Trophoblast cell (in vitro differentiated cells and primary cell): ENCODE measurements around the gene UCP1.

Source experiments
- DNase-seq, 2 donors: peaks; one replicate each; pipeline ENCODE4 v3.0.0-alpha.2; 2016
- H2AFZ ChIP-seq: 2 replicates; pipeline ENCODE4 v1.6.1; 2013; ENCODE audit warnings: low read length, moderate library complexity, mild to moderate bottlenecking; ENCODE audit not compliant: insufficient read depth, poor library complexity
- H2AK5ac ChIP-seq: 2 replicates; pipeline ENCODE4 v1.6.1; 2013; ENCODE audit warnings: mild to moderate bottlenecking, low read length
- H2BK120ac ChIP-seq: 2 replicates; pipeline ENCODE4 v1.6.1; 2013; ENCODE audit warnings: low read length, mild to moderate bottlenecking, moderate library complexity; ENCODE audit not compliant: insufficient read depth, poor library complexity
- H2BK12ac ChIP-seq: 2 replicates; pipeline ENCODE4 v1.6.1; 2013; ENCODE audit warnings: mild to moderate bottlenecking, low read length, moderate library complexity
- H2BK5ac ChIP-seq: 2 replicates; pipeline ENCODE4 v1.6.1; 2013; ENCODE audit warnings: low read length, low read depth, moderate library complexity, mild to moderate bottlenecking; ENCODE audit not compliant: poor library complexity
- H3K14ac ChIP-seq: 2 replicates; pipeline ENCODE4 v1.6.1; 2013; ENCODE audit warnings: mild to moderate bottlenecking, low read length
- H3K18ac ChIP-seq: 2 replicates; pipeline ENCODE4 v1.6.1; 2013; ENCODE audit warnings: mild to moderate bottlenecking, low read length
- H3K23ac ChIP-seq: 2 replicates; pipeline ENCODE4 v1.6.1; 2013; ENCODE audit warnings: low read length
- H3K27ac ChIP-seq: 2 replicates; pipeline ENCODE4 v1.5.1; 2013; ENCODE audit warnings: low read depth, mild to moderate bottlenecking, inconsistent platforms, low read length, moderate library complexity
- H3K27me3 ChIP-seq: 2 replicates; pipeline ENCODE4 v1.6.1; 2013; ENCODE audit warnings: inconsistent platforms, mild to moderate bottlenecking, low read length, moderate library complexity; ENCODE audit not compliant: insufficient read depth
- H3K36me3 ChIP-seq, 2 experiments: 1 replicate in 1 of 2; 2 replicates in 1 of 2; pipeline ENCODE4 v1.6.1; 2013; ENCODE audit warnings: low read length in 2 of 2, mild to moderate bottlenecking in 2 of 2, moderate library complexity in 1 of 2; ENCODE audit not compliant: insufficient read depth in 2 of 2, control insufficient read depth in 1 of 2
- H3K4ac ChIP-seq: 2 replicates; pipeline ENCODE4 v1.6.1; 2013; ENCODE audit warnings: low read depth, mild to moderate bottlenecking, low read length, moderate library complexity
- H3K4me1 ChIP-seq, 2 experiments: 1 replicate in 1 of 2; 2 replicates in 1 of 2; pipeline ENCODE4 v1.6.1; 2013; ENCODE audit warnings: low read length in 2 of 2, mild to moderate bottlenecking in 2 of 2, moderate library complexity in 1 of 2; ENCODE audit not compliant: insufficient read depth in 2 of 2, control insufficient read depth in 1 of 2
- H3K4me2 ChIP-seq: 2 replicates; pipeline ENCODE4 v1.6.1; 2013; ENCODE audit warnings: inconsistent platforms, mild to moderate bottlenecking, low read length, moderate library complexity
- H3K4me3 ChIP-seq: 2 replicates; pipeline ENCODE4 v1.5.1; 2013; ENCODE audit warnings: mild to moderate bottlenecking, low read depth, low read length, inconsistent platforms
- H3K79me1 ChIP-seq: one replicate; pipeline ENCODE4 v1.6.1; 2013; ENCODE audit warnings: low read length
- H3K79me2 ChIP-seq: 2 replicates; pipeline ENCODE4 v1.6.1; 2013; ENCODE audit warnings: low read length, mild to moderate bottlenecking; ENCODE audit not compliant: control insufficient read depth, insufficient read depth, poor library complexity
- H3K9ac ChIP-seq: 2 replicates; pipeline ENCODE4 v1.6.1; 2013; ENCODE audit warnings: mild to moderate bottlenecking, low read length
- H3K9me3 ChIP-seq: 2 replicates; pipeline ENCODE4 v1.6.1; 2013; ENCODE audit warnings: low read depth, mild to moderate bottlenecking, control low read depth, inconsistent platforms, low read length; ENCODE audit not compliant: insufficient read depth
- H4K12ac ChIP-seq: 2 replicates; pipeline ENCODE4 v1.6.1; 2013; ENCODE audit warnings: low read depth, mild to moderate bottlenecking, low read length, moderate library complexity
- H4K8ac ChIP-seq: 2 replicates; pipeline ENCODE4 v1.6.1; 2013; ENCODE audit warnings: low read depth, mild to moderate bottlenecking, low read length, moderate library complexity
- H4K91ac ChIP-seq: one replicate; pipeline ENCODE4 v1.6.1; 2013; ENCODE audit warnings: low read depth, mild to moderate bottlenecking, low read length, moderate library complexity
- WGBS: extraction: QIAGEN DNeasy Blood & Tissue Kit; methylation state at CpG from one replicate; pipeline ENCODE4 v1.1.7; 2013; ENCODE audit warnings: missing lambda C conversion rate; ENCODE audit not compliant: insufficient read length, insufficient coverage; ENCODE audit errors: extremely low coverage; 5-methylcytosine and 5-hydroxymethylcytosine counted together

Gene UCP1

DNA sequence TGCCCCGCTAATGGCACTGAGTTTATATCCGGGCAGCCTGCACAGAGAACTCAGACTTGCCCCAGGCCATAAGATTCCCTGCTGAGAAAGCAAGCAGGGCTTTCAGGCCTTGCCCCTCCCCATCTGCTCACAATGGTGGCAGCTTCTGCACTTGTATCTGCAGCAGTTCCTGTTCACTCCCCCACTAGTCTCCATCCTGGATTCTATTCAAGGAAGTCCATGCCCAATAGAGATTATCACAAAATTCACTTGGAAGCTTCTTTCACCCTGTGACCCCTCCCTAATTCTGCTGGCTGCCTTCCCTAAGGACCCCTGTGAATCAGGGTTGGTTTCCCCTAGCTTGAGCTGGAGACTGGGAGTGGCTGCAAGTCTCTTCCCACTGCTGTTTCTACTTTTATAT, 34.5 kb upstream of the UCP1 start:
- Histone ChIP-seq H3K79me1 (no peaks in the 10 kb centered on the region), H3K9me3 (no peaks in the 10 kb centered on the region), H2AK5ac (no peak overlapping the region), H2BK5ac (no peak overlapping the region), H2BK120ac (no peak overlapping the region), H3K4me3 (no peak overlapping the region), H3K9ac (no peak overlapping the region), H3K27me3 (no peaks in the 10 kb centered on the region), H3K4me1 (peaks cover 4 to 8% of the 10 kb centered on the region in 2 experiments), H4K91ac (no peak overlapping the region), H3K23ac (no peak overlapping the region), H4K8ac (no peak overlapping the region), H2AFZ (no peak overlapping the region), H4K12ac (no peak overlapping the region), H3K4ac (no peak overlapping the region), H3K79me2 (no peaks in the 10 kb centered on the region), H2BK12ac (no peak overlapping the region), H3K36me3 (no peaks in the 10 kb centered on the region), H3K27ac (no peak overlapping the region), H3K4me2 (no peak overlapping the region), H3K14ac (no peak overlapping the region), H3K18ac (no peak overlapping the region)
- no peak for DNase-seq
- no CpG with 5 or more reads among the region's 2 CpGs for WGBS

GRCh38 chr4:140602714-140603113, 34.0 kb upstream of the UCP1 start:
- Histone ChIP-seq H2BK120ac (no peak overlapping the region), H2AK5ac (no peak overlapping the region), H3K27ac (no peak overlapping the region), H2AFZ (no peak overlapping the region), H2BK5ac (no peak overlapping the region), H3K27me3 (no peaks in the 10 kb centered on the region), H3K4me1 (peaks cover 4 to 8% of the 10 kb centered on the region in 2 experiments), H4K12ac (no peak overlapping the region), H3K18ac (no peak overlapping the region), H3K79me2 (no peaks in the 10 kb centered on the region), H3K4ac (no peak overlapping the region), H4K91ac (no peak overlapping the region), H3K9me3 (no peaks in the 10 kb centered on the region), H3K36me3 (no peaks in the 10 kb centered on the region), H3K9ac (no peak overlapping the region), H3K14ac (no peak overlapping the region), H3K23ac (no peak overlapping the region), H4K8ac (no peak overlapping the region), H3K79me1 (no peaks in the 10 kb centered on the region), H3K4me3 (no peak overlapping the region), H2BK12ac (no peak overlapping the region), H3K4me2 (no peak overlapping the region)
- no CpG with 5 or more reads among the region's 2 CpGs for WGBS
- DNase-seq: no peak

GRCh38 chr4:140600408-140600807, 31.6 kb upstream of the UCP1 start:
- Histone ChIP-seq H2BK5ac (no peak overlapping the region), H4K8ac (no peak overlapping the region), H3K9me3 (no peaks in the 10 kb centered on the region), H3K18ac (peak overlapping the region; percentile 25), H4K12ac (no peak overlapping the region), H3K4me2 (no peak overlapping the region), H4K91ac (no peak overlapping the region), H3K79me2 (no peaks in the 10 kb centered on the region), H3K14ac (no peak overlapping the region), H3K4me1 (peaks cover 4 to 6% of the 10 kb centered on the region in 2 experiments), H3K9ac (no peak overlapping the region), H3K4ac (no peak overlapping the region), H3K4me3 (no peak overlapping the region), H3K79me1 (no peaks in the 10 kb centered on the region), H3K27me3 (no peaks in the 10 kb centered on the region), H3K23ac (no peak overlapping the region), H2BK12ac (peak overlapping the region; percentile 77), H3K36me3 (no peaks in the 10 kb centered on the region), H2AK5ac (no peak overlapping the region), H2BK120ac (no peak overlapping the region), H2AFZ (no peak overlapping the region), H3K27ac (no peak overlapping the region)
- WGBS: no CpG with 5 or more reads among the region's 8 CpGs
- no peak for DNase-seq

DNA sequence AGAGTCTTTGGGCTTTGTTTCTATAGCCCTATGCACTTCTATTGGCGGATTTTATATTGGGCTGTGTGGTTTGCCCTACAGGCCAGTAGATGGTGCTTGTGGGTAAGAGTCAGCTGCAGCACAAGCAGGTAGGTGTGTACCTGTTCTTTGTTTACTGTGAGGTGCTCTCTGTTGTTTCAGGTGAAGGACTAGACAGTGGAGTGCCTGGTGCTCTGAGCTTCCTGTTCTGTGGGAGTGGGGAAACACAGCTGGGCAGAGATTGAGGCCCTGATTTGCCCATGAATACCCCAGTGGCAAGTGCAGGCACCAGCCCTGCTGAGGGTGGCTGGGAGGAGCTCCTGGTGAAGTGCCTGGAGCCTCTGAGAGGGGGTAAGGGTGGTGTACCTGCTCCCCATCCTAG, 26.3 kb upstream of the UCP1 start:
- Histone ChIP-seq H3K4ac (no peak overlapping the region), H4K8ac (peak overlapping the region; percentile 42), H2AK5ac (no peak overlapping the region), H2BK12ac (no peak overlapping the region), H3K23ac (no peak overlapping the region), H3K18ac (no peak overlapping the region), H3K27ac (no peak overlapping the region), H3K79me1 (no peaks in the 10 kb centered on the region), H3K4me3 (no peak overlapping the region), H2BK5ac (no peak overlapping the region), H3K36me3 (no peaks in the 10 kb centered on the region), H3K9ac (no peak overlapping the region), H2BK120ac (no peak overlapping the region), H2AFZ (no peak overlapping the region), H4K12ac (no peak overlapping the region), H3K9me3 (no peaks in the 10 kb centered on the region), H3K4me1 (peaks cover 0 to 2% of the 10 kb centered on the region in 2 experiments), H3K4me2 (no peak overlapping the region), H3K27me3 (no peaks in the 10 kb centered on the region), H3K79me2 (no peaks in the 10 kb centered on the region), H4K91ac (no peak overlapping the region), H3K14ac (no peak overlapping the region)
- DNase-seq: peak; percentile 25 to 65
- no CpG with 5 or more reads among the region's 1 CpG for WGBS
